Adipocyte (in vitro differentiated cells): ENCODE data around the gene CRACDL.

Experiments
- DNase-seq: peaks from one replicate; pipeline ENCODE4 v3.0.0-alpha.2; 2015; ENCODE audit warnings: low read depth
- H3K27me3 ChIP-seq: replicated peaks from 2 replicates; pipeline ENCODE4 v1.7.0; 2013; ENCODE audit warnings: mild to moderate bottlenecking, low read length, moderate library complexity; ENCODE audit not compliant: control insufficient read depth, insufficient read depth
- H3K36me3 ChIP-seq: 2 replicates; pipeline ENCODE4 v1.7.0; 2013; ENCODE audit warnings: low read length, mild to moderate bottlenecking, moderate library complexity; ENCODE audit not compliant: control insufficient read depth, insufficient read depth, severe bottlenecking
- H3K4me1 ChIP-seq: 2 replicates; pipeline ENCODE4 v1.7.0; 2013; ENCODE audit warnings: mild to moderate bottlenecking, low read length, moderate library complexity; ENCODE audit not compliant: control insufficient read depth, insufficient read depth
- H3K4me3 ChIP-seq: 2 replicates; pipeline ENCODE4 v1.7.0; 2013; ENCODE audit warnings: mild to moderate bottlenecking, low read length, moderate library complexity
- H3K9ac ChIP-seq: 2 replicates; pipeline ENCODE4 v1.7.0; 2013; ENCODE audit warnings: mild to moderate bottlenecking, low read length, moderate library complexity
- H3K9me3 ChIP-seq: 2 replicates; pipeline ENCODE4 v1.7.0; 2013; ENCODE audit warnings: mild to moderate bottlenecking, low read length, moderate library complexity; ENCODE audit not compliant: control insufficient read depth

The CRACDL gene

DNA sequence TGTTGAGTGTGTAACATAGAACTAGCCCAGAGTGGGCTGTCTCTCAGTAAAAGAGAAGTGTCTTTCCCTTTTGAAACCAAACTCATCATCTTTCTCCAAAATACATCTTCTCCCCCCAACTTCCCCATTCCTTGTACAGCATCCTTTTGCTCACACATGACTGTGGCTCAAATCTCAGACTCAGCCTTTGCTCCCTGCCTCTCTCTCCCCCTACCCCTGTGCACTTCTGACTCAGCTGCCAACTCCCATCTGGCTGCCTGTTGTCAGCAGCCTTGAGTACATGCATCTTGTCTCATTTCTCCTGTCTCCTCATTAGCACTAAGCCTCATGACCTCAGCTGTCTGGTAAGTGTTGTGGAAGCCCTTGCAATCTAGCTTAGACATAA is 187.0 kb downstream of the CRACDL start:
- no peaks in the 10 kb centered on the region for H3K9me3 ChIP-seq
- H3K4me3 ChIP-seq = no peak overlapping the region

GRCh38 chr2:98748292-98749065 is 187.5 kb downstream of the CRACDL start:
- no peak overlapping the region for H3K9ac ChIP-seq
- H3K27me3 ChIP-seq = peaks cover 31% of the 10 kb centered on the region
- H3K9me3 ChIP-seq = no peaks in the 10 kb centered on the region
- no peaks in the 10 kb centered on the region for H3K4me1 ChIP-seq
- no peak for DNase-seq
- no peak overlapping the region for H3K4me3 ChIP-seq
- H3K36me3 ChIP-seq = no peaks in the 10 kb centered on the region

More for the DNA sequence above, 187.0 kb downstream of the CRACDL start:
- no peaks in the 10 kb centered on the region for H3K4me1 ChIP-seq
- no peak for DNase-seq
- no peak overlapping the region for H3K9ac ChIP-seq
- no peaks in the 10 kb centered on the region for H3K36me3 ChIP-seq
- H3K27me3 ChIP-seq = peaks cover 37% of the 10 kb centered on the region

GRCh38 chr2:98747888-98748287 is 188.1 kb downstream of the CRACDL start:
- DNase-seq = no peak
- H3K27me3 ChIP-seq = peaks cover 27% of the 10 kb centered on the region
- H3K4me3 ChIP-seq = no peak overlapping the region
- H3K9ac ChIP-seq = no peak overlapping the region
- H3K4me1 ChIP-seq = no peaks in the 10 kb centered on the region
- no peaks in the 10 kb centered on the region for H3K36me3 ChIP-seq
- H3K9me3 ChIP-seq = no peaks in the 10 kb centered on the region

DNA sequence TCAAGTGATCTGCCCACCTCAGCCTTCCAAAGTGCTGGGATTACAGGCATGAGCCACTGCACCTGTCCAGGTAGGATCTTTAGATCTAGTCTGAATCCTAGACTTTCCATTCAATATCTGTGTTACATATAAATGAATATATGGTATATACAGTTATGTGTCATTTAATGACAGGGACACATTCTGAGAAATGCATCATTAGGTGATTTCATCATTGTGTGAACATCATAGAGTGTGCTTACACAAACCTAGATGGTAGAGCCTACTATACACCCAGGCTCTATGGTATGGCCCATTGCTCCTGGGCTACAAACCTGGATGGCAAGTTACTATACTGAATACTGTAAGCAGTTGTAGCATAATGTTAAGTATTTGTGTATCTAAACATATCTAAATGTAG is 189.6 kb downstream of the CRACDL start:
- H3K4me3 ChIP-seq = no peak overlapping the region
- H3K36me3 ChIP-seq = no peaks in the 10 kb centered on the region
- peaks cover 23% of the 10 kb centered on the region for H3K27me3 ChIP-seq
- no peak for DNase-seq
- H3K9ac ChIP-seq = no peak overlapping the region
- no peaks in the 10 kb centered on the region for H3K4me1 ChIP-seq
- H3K9me3 ChIP-seq = no peaks in the 10 kb centered on the region

DNA sequence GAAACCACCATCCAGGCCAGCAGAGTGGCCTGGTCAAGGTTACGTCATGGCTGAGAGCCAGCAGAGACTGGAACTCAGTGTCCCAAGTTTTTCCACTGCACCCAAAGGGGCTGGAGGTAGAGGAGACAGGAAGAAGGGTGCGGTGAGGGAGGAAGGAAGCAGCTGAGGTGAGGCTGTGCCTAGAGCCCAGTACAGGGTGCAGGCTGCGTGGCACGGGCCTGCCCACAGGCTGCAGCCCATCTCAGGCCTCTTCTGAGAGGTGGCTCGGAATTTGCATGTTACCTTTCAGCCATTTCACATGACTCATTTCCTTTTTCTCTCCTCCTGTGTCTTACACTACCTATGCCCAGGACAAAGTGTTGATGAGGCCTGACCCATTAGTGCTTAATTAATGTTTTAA is 191.4 kb downstream of the CRACDL start:
- no peaks in the 10 kb centered on the region for H3K4me1 ChIP-seq
- peaks cover 25% of the 10 kb centered on the region for H3K27me3 ChIP-seq
- no peaks in the 10 kb centered on the region for H3K9me3 ChIP-seq
- no peak overlapping the region for H3K9ac ChIP-seq
- no peak for DNase-seq
- no peak overlapping the region for H3K4me3 ChIP-seq
- no peaks in the 10 kb centered on the region for H3K36me3 ChIP-seq
